Endothelial cell of umbilical vein (primary cell): Measurements from ENCODE around the gene NDST3. TPM values are rescaled to one million over a fixed set of nuclear protein-coding genes. Genes with fewer than 3 reads are reported as not detected.

Source experiments
- BruUV-seq: library from RNA; stranded (reverse); fragments of 400-500 nt; replicated peaks from 2 replicates; lab custom pipeline; 2021; lab: Mats Ljungman, UMichigan
- CTCF ChIA-PET: fragments of 300-600, 350-600 bp; sonication (Branson Sonifier 250); formaldehyde crosslinking; loops from one replicate; lab custom pipeline; 2021; ENCODE audit warnings: antibody characterized with exemption, inconsistent platforms; lab: Charles Lee
- POLR2A ChIA-PET: fragments of 300-600, 350-600 bp; sonication (Branson Sonifier 250); formaldehyde crosslinking; loops from one replicate; lab custom pipeline; 2021; ENCODE audit warnings: antibody characterized with exemption, inconsistent platforms; lab: Charles Lee
- DNase-seq: peaks from one replicate; pipeline ENCODE4 v3.0.0-alpha.2; 2011; ENCODE audit warnings: low read depth, low spot score
- FAIRE-seq: peaks from 2 replicates; lab custom pipeline; 2011; peaks lifted over from hg19 to GRCh38; lab: Jason Lieb, UNC
- H2AFZ ChIP-seq: 2 replicates; pipeline ENCODE4 v1.6.0; 2012; ENCODE audit warnings: low read depth, low read length, control low read depth, inconsistent platforms
- H3K27ac ChIP-seq: 2 replicates; pipeline ENCODE4 v1.5.1; 2011; ENCODE audit warnings: low read depth, mild to moderate bottlenecking, control low read depth, low read length, moderate library complexity; ENCODE audit not compliant: insufficient read depth
- H3K27me3 ChIP-seq, 2 experiments: 2 replicates each; pipeline versions ENCODE4 v1.6.0 to v1.6.1; 2011; ENCODE audit warnings: low read length in 2 of 2, mixed read lengths in 1 of 2; ENCODE audit not compliant: control insufficient read depth in 2 of 2, insufficient read depth in 2 of 2
- H3K36me3 ChIP-seq, 2 experiments: 2 replicates in 1 of 2; 3 replicates in 1 of 2; pipeline ENCODE4 v1.5.1; 2011; ENCODE audit warnings: low read length in 2 of 2, mild to moderate bottlenecking in 1 of 2, moderate library complexity in 1 of 2; ENCODE audit not compliant: control insufficient read depth in 2 of 2, insufficient read depth in 2 of 2; ENCODE audit errors: extremely low read depth in 1 of 2
- H3K4me1 ChIP-seq: 3 replicates; pipeline ENCODE4 v1.5.1; 2011; ENCODE audit warnings: mild to moderate bottlenecking, low read length; ENCODE audit not compliant: control insufficient read depth, insufficient read depth; ENCODE audit errors: extremely low read depth
- H3K4me2 ChIP-seq: 2 replicates; pipeline ENCODE4 v1.6.1; 2011; ENCODE audit warnings: low read length, control low read depth, mixed read lengths; ENCODE audit not compliant: insufficient read depth
- H3K4me3 ChIP-seq, 3 experiments: fragments of 200-600 bp in 1 of 3; sonication (generic), shearing (Covaris generic) in 1 of 3; replicated peaks in 1 of 3; 2 replicates each; pipeline ENCODE4 v1.5.1; 2011 to 2016; ENCODE audit warnings: control low read depth in 3 of 3, low read length in 3 of 3, mild to moderate bottlenecking in 2 of 3, inconsistent platforms in 1 of 3, low read depth in 1 of 3, moderate library complexity in 1 of 3; ENCODE audit not compliant: insufficient read depth in 1 of 3
- H3K79me2 ChIP-seq: 2 replicates; pipeline ENCODE4 v1.6.0; 2012; ENCODE audit warnings: low read length, inconsistent platforms; ENCODE audit not compliant: control insufficient read depth, insufficient read depth
- H3K9ac ChIP-seq: replicated peaks from 2 replicates; pipeline ENCODE3; 2011; ENCODE audit warnings: low read length, control low read depth; ENCODE audit not compliant: insufficient read depth; ENCODE audit errors: extremely low read depth
- H3K9me1 ChIP-seq: replicated peaks from 3 replicates; pipeline ENCODE4 v1.6.0; 2011; ENCODE audit warnings: mild to moderate bottlenecking, low read length; ENCODE audit not compliant: control insufficient read depth, insufficient read depth; ENCODE audit errors: extremely low read depth
- H3K9me3 ChIP-seq: replicated peaks from 2 replicates; pipeline ENCODE4 v1.5.1; 2012; ENCODE audit warnings: low read length, inconsistent platforms; ENCODE audit not compliant: control insufficient read depth, insufficient read depth
- H4K20me1 ChIP-seq: replicated peaks from 2 replicates; pipeline ENCODE3; 2011; ENCODE audit warnings: mild to moderate bottlenecking, low read length; ENCODE audit not compliant: control insufficient read depth, insufficient read depth; ENCODE audit errors: extremely low read depth
- CTCF ChIP-seq, 2 donors: IDR thresholded peaks; 1 replicate in 1 of 2; 2 replicates in 1 of 2; pipeline ENCODE4 v1.5.1; 2011; ENCODE audit warnings: low read length in 2 of 2, mild to moderate bottlenecking in 2 of 2, moderate library complexity in 2 of 2, control low read depth in 1 of 2, inconsistent platforms in 1 of 2, low read depth in 1 of 2; ENCODE audit not compliant: insufficient read depth in 1 of 2; ENCODE audit errors: extremely low read depth in 1 of 2
- EZH2 ChIP-seq: IDR thresholded peaks from 2 replicates; pipeline ENCODE4 v1.6.1; 2012; ENCODE audit warnings: borderline replicate concordance, low read depth, mild to moderate bottlenecking, moderate library complexity, low read length, inconsistent platforms; ENCODE audit not compliant: severe bottlenecking
- FOS ChIP-seq: IDR thresholded peaks from 2 replicates; pipeline ENCODE4 v1.6.1; 2011; ENCODE audit warnings: mild to moderate bottlenecking, low read length, moderate library complexity, borderline replicate concordance; ENCODE audit not compliant: insufficient read depth
- GATA2 ChIP-seq: IDR thresholded peaks from 2 replicates; pipeline ENCODE4 v1.7.0; 2011; ENCODE audit warnings: low read depth, mild to moderate bottlenecking, moderate library complexity, mixed read lengths, low read length; ENCODE audit not compliant: insufficient read length, insufficient read depth
- JUN ChIP-seq: IDR thresholded peaks from 2 replicates; pipeline ENCODE4 v1.6.1; 2011; ENCODE audit warnings: borderline replicate concordance, low read depth; ENCODE audit not compliant: insufficient read length, insufficient read depth
- MYC ChIP-seq: IDR thresholded peaks from one replicate; pipeline ENCODE4 v1.6.1; 2011; ENCODE audit warnings: mild to moderate bottlenecking, low read depth, low read length
- POLR2A ChIP-seq: IDR thresholded peaks from 2 replicates; pipeline ENCODE4 v1.6.1; 2012; ENCODE audit warnings: low read depth, mild to moderate bottlenecking, control low read depth, low read length
- POLR2AphosphoS5 ChIP-seq: IDR thresholded peaks from 2 replicates; pipeline ENCODE4 v1.6.1; 2012; ENCODE audit warnings: low read depth, mild to moderate bottlenecking, control low read depth, low read length, moderate library complexity; ENCODE audit not compliant: insufficient read depth
- dilution Hi-C: fragments of 300-500 bp; cut with MboI; formaldehyde crosslinking; loops from one replicate; pipeline ENCODE4 v1.15.0; 2019; ENCODE audit warnings: low sequenced_read_pairs; ENCODE audit not compliant: extremely low pct_ligation_motif_present
- intact Hi-C: fragments of 100-400 bp; cut with micrococcal nuclease; formaldehyde crosslinking; loops from one replicate; pipeline ENCODE4 v1.10.0; 2022
- polyA plus RNA-seq, 4 experiments: library from polyadenylated mRNA; depleted of rRNA in 3 of 4; stranded (reverse) in 3 of 4; unstranded in 1 of 4; fragments of >200 nt; gene quantifications; 2 replicates each; pipeline versions ENCODE4 v1.2.1 to v1.2.3, GENCODE V29; 2011 to 2012; ENCODE audit warnings: missing spikeins in 1 of 4
- total RNA-seq: library from RNA; stranded (reverse); gene quantifications from 2 replicates; pipeline ENCODE4 v1.2.3, GENCODE V29; 2021
- TF ChIP-seq, protein P1 (sequence below): IDR thresholded peaks from 2 replicates; pipeline ENCODE4 v1.6.1; 2011; ENCODE audit not compliant: insufficient read depth, insufficient read length

The NDST3 gene
- total and polyA plus RNA-seq, 2 donors (not counting 3 experiments of a cell fraction or from before 2014, with no cell fraction given), result 0.04 TPM; not detected in 1

GRCh38 chr4:118085700-118086099 lies 51.4 kb downstream of the NDST3 start:
- Histone ChIP-seq H4K20me1 (no peaks in the 10 kb centered on the region), H3K36me3 (no peaks in the 10 kb centered on the region), H2AFZ (no peak overlapping the region), H3K4me3 (no peak overlapping the region), H3K9ac (no peak overlapping the region), H3K79me2 (no peaks in the 10 kb centered on the region), H3K9me1 (no peaks in the 10 kb centered on the region), H3K4me2 (no peak overlapping the region), H3K4me1 (peaks cover 21% of the 10 kb centered on the region), H3K27ac (no peak overlapping the region), H3K9me3 (no peaks in the 10 kb centered on the region), H3K27me3 (no peaks in the 10 kb centered on the region)
- ChIA-PET POLR2A (no interaction called here), CTCF (interaction anchor here (0.8 to 2.6 kb wide), 3 partner anchors 26 to 140 kb away, joined by 3 to 11 read pairs (median 3); no protein-coding TSS in a partner anchor)
- DNase-seq (peak; percentile 1), FAIRE-seq (no peak)
- dilution Hi-C loops (no loop called here), intact Hi-C loops (loop anchor here (5.0 kb wide), 1 partner anchor 87 kb away; no protein-coding TSS in a partner anchor)
- TF ChIP-seq EZH2, result no peak
- TF ChIP-seq GATA2, result no peak
- TF ChIP-seq MYC, result no peak
- TF ChIP-seq POLR2A, result no peak
- TF ChIP-seq POLR2AphosphoS5, result no peak
- no peak for TF ChIP-seq CTCF (IDR thresholded peaks at IDR 0.05; ENCODE audit: extremely low read depth in 1 of 2, insufficient read depth in 1 of 2, low read depth in 1 of 2, low read length in 2 of 2)
- TF ChIP-seq, protein P1, sequence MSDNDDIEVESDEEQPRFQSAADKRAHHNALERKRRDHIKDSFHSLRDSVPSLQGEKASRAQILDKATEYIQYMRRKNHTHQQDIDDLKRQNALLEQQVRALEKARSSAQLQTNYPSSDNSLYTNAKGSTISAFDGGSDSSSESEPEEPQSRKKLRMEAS, result no peak
- no peak for TF ChIP-seq FOS
- TF ChIP-seq JUN, result no peak
- BruUV-seq, result no TSS peak
